ENCODE data around the gene LUC7L3.

Gene LUC7L3

DNA sequence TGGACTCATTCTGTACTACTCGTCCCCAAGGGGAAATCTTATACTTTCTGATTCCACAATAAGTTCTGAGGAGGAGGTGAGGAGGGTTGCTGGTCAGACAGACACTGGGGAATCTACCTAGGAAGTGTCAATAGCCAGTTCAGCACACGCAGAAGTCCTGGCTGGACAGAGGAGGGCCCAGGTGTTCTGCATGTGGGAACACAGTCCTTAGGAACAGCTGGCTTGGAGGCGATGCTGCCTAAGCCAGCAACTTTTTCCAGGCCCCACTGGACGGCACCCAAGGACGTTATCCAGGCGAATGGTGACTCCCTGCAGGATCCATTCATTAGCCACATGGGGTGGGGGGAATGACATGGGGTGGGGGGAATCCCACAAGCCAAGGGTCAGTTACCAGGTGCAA is 86.1 kb downstream of the LUC7L3 start:
- DNase-seq (ENCODE audit: low read depth in 2 of 2), result no peak
- no peak overlapping the region for H3K4me3 ChIP-seq (replicated peaks in 1 of 2; ENCODE audit: low read depth in 2 of 2, low read length in 2 of 2)
- TF ChIP-seq CTCF (IDR thresholded peaks at IDR 0.05; ENCODE audit: low read depth, low read length), result no peak

Measured in cardiac fibroblast (primary cell).